ENCODE results near the gene UBAC1.

GRCh38 chr9:135968083-135968476 lies 6.9 kb upstream of the UBAC1 start:
- no peak for TF ChIP-seq CTCF (IDR thresholded peaks at IDR 0.05)
- TF ChIP-seq POLR2A (IDR thresholded peaks at IDR 0.05), result no peak
